ENCODE measurements around the gene LSMEM2. TPM values are rescaled to one million over a fixed set of nuclear protein-coding genes. Genes with fewer than 3 reads are reported as not detected.

Gene LSMEM2
- total RNA-seq, 2 experiments from 2014 or later, result not detected

- Mint-ChIP-seq H3K4me1 (peaks cover 42% of the 10 kb centered on the region), H3K36me3 (peaks cover 52% of the 10 kb centered on the region), H3K4me3 (peak overlapping the region; percentile 97), H3K27me3 (no peaks in the 10 kb centered on the region), H3K27ac (peak overlapping the region; percentile 88), H3K9me3 (no peaks in the 10 kb centered on the region)
- DNase-seq, result no peak
Measured at GRCh38 chr3:50333744-50334328, 54.9 kb downstream of the LSMEM2 start.

- Mint-ChIP-seq H3K27me3 (no peaks in the 10 kb centered on the region), H3K9me3 (no peaks in the 10 kb centered on the region), H3K4me3 (peak overlapping the region; percentile 97), H3K36me3 (peaks cover 59% of the 10 kb centered on the region), H3K27ac (peak overlapping the region; percentile 88), H3K4me1 (peaks cover 41% of the 10 kb centered on the region)
- no peak for DNase-seq
Measured at GRCh38 chr3:50334339-50335075, 55.6 kb downstream of the LSMEM2 start.

GRCh38 chr3:50336452-50337174, 57.7 kb downstream of the LSMEM2 start:
- H3K4me3 Mint-ChIP-seq, result peak overlapping the region; percentile 97
- H3K27ac Mint-ChIP-seq, result peak overlapping the region; percentile 98
- H3K27me3 Mint-ChIP-seq, result no peaks in the 10 kb centered on the region
- no peak for DNase-seq
- H3K9me3 Mint-ChIP-seq, result no peaks in the 10 kb centered on the region
- peaks cover 66% of the 10 kb centered on the region for H3K36me3 Mint-ChIP-seq
- peaks cover 49% of the 10 kb centered on the region for H3K4me1 Mint-ChIP-seq

- H3K4me3 Mint-ChIP-seq, result peak overlapping the region; percentile 97
- H3K9me3 Mint-ChIP-seq, result no peaks in the 10 kb centered on the region
- H3K4me1 Mint-ChIP-seq, result peaks cover 47% of the 10 kb centered on the region
- H3K27me3 Mint-ChIP-seq, result no peaks in the 10 kb centered on the region
- H3K36me3 Mint-ChIP-seq, result peaks cover 62% of the 10 kb centered on the region
- peak; percentile 98 for DNase-seq
- H3K27ac Mint-ChIP-seq, result peak overlapping the region; percentile 98
Measured at GRCh38 chr3:50337175-50337861, 58.4 kb downstream of the LSMEM2 start.

Other genes with a start within 250 kb of the LSMEM2 start
- 100 to 1,000 TPM in 1 of 2 experiments, 10 to 100 TPM in 1; 99.8 to 102 TPM for gene RBM5, start 190.2 kb upstream of the LSMEM2 start, total RNA-seq
- under 1 TPM; 0.10 to 0.28 TPM for gene SEMA3F, start 123.8 kb upstream of the LSMEM2 start, total RNA-seq
- under 1 TPM in 1 of 2 experiments, not detected in 1; 0.12 TPM for gene GNAT1, start 87.5 kb upstream of the LSMEM2 start, total RNA-seq
- under 1 TPM in 1 of 2 experiments, not detected in 1; 0.18 TPM for gene SLC38A3, start 73.8 kb upstream of the LSMEM2 start, total RNA-seq
- 100 to 1,000 TPM; 211 to 217 TPM for gene GNAI2, start 42.9 kb upstream of the LSMEM2 start, total RNA-seq
- 1 to 10 TPM; 1.2 to 1.6 TPM for gene SEMA3B, start 9.9 kb upstream of the LSMEM2 start, total RNA-seq
- gene IFRD2, start 13.3 kb downstream of the LSMEM2 start, total RNA-seq, result 100 to 1,000 TPM; 177 to 182 TPM
- gene HYAL3, start 20.3 kb downstream of the LSMEM2 start, total RNA-seq, result 1 to 10 TPM; 6.0 to 6.8 TPM
- gene NAA80, start 20.3 kb downstream of the LSMEM2 start, total RNA-seq, result 10 to 100 TPM; 16.3 to 16.7 TPM
- under 1 TPM in 1 of 2 experiments, not detected in 1; 0.35 TPM for gene HYAL1, start 24.5 kb downstream of the LSMEM2 start, total RNA-seq
- gene HYAL2, start 43.7 kb downstream of the LSMEM2 start, total RNA-seq, result 1 to 10 TPM; 6.5 to 6.8 TPM
- 10 to 100 TPM; 26.8 to 29.1 TPM for gene TUSC2, start 49.1 kb downstream of the LSMEM2 start, total RNA-seq
- gene RASSF1, start 61.7 kb downstream of the LSMEM2 start, total RNA-seq, result 10 to 100 TPM; 51.7 to 53.7 TPM
- gene ZMYND10, start 66.6 kb downstream of the LSMEM2 start, total RNA-seq, result under 1 TPM; 0.39 to 0.74 TPM
- gene NPRL2, start 71.7 kb downstream of the LSMEM2 start, total RNA-seq, result 10 to 100 TPM; 41.1 to 43.8 TPM
- gene CYB561D2, start 71.8 kb downstream of the LSMEM2 start, total RNA-seq, result 10 to 100 TPM; 19.4 to 19.5 TPM
- gene TMEM115, start 80.4 kb downstream of the LSMEM2 start, total RNA-seq, result 10 to 100 TPM; 19.0 to 20.2 TPM
- gene CACNA2D2, start 224.5 kb downstream of the LSMEM2 start, total RNA-seq, result under 1 TPM; 0.70 to 0.80 TPM